ENCODE data around the gene ESCO1. TPM values are rescaled to one million over a fixed set of nuclear protein-coding genes. Genes with fewer than 3 reads are reported as not detected.

ESCO1 gene
- total RNA-seq, 4 donors from 2014 or later = 15.9 to 23.5 (median 17.3) TPM

DNA sequence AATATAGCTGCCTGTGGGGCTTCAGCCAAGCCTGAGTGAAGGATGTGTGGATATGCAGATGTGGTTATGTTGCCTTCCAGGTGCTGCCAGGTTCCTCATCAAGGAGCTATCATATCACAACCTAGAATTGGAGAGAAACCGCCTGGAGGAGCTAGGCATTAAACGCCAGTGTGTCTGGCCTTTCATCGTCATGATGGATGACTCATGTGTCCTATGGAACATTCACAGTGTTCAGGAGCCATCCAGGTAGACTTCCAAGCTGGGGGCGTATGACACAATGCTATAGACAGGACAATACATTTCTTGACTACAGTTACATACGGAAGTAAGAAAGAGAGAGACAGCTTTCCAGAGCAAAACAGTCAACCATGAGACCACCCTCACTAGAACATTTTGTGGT, 86.8 kb downstream of the ESCO1 start:
- Histone ChIP-seq H3K9me3 (peaks cover 3% of the 10 kb centered on the region), H3K4me1 (no peaks in the 10 kb centered on the region), H3K36me3 (peaks cover 41% of the 10 kb centered on the region), H3K27me3 (no peaks in the 10 kb centered on the region), H3K27ac (no peak overlapping the region), H3K4me3 (no peak overlapping the region)
- TF ChIP-seq POLR2AphosphoS5 (IDR thresholded peaks at IDR 0.05) = no peak
- no peak for TF ChIP-seq EP300 (IDR thresholded peaks at IDR 0.05)
- TF ChIP-seq POLR2A (IDR thresholded peaks at IDR 0.05) = no peak
- TF ChIP-seq, protein P1, sequence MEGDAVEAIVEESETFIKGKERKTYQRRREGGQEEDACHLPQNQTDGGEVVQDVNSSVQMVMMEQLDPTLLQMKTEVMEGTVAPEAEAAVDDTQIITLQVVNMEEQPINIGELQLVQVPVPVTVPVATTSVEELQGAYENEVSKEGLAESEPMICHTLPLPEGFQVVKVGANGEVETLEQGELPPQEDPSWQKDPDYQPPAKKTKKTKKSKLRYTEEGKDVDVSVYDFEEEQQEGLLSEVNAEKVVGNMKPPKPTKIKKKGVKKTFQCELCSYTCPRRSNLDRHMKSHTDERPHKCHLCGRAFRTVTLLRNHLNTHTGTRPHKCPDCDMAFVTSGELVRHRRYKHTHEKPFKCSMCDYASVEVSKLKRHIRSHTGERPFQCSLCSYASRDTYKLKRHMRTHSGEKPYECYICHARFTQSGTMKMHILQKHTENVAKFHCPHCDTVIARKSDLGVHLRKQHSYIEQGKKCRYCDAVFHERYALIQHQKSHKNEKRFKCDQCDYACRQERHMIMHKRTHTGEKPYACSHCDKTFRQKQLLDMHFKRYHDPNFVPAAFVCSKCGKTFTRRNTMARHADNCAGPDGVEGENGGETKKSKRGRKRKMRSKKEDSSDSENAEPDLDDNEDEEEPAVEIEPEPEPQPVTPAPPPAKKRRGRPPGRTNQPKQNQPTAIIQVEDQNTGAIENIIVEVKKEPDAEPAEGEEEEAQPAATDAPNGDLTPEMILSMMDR (IDR thresholded peaks at IDR 0.05) = no peak
- DNase-seq (ENCODE audit: low spot score in 2 of 2) = no peak
- 80% methylated on average over 5 of the region's 5 CpGs for WGBS

DNA sequence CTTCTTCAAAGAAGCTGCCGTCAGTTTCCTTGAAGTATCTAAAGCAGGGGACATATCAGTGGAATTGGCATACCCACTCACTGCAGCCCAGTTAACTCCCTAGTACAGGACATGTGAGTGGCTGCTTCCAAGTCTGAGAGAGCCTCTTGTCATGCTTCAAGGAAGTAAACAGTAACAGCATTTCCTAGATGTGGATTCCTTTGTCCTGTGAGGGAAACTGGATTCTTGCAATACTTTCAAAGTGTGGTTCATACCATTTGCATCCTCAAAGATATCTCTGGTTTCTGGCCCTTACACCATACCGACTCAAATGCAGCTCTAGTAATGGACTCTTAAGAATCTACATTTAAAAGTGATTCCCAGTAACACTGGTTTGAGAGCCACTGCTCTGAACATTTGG, 87.2 kb downstream of the ESCO1 start:
- Histone ChIP-seq H3K27ac (no peak overlapping the region), H3K36me3 (peaks cover 36% of the 10 kb centered on the region), H3K27me3 (no peaks in the 10 kb centered on the region), H3K4me3 (no peak overlapping the region), H3K4me1 (no peaks in the 10 kb centered on the region), H3K9me3 (peaks cover 3% of the 10 kb centered on the region)
- DNase-seq (ENCODE audit: low spot score in 2 of 2) = no peak
- TF ChIP-seq POLR2A (IDR thresholded peaks at IDR 0.05) (no peak), EP300 (IDR thresholded peaks at IDR 0.05) (no peak), POLR2AphosphoS5 (IDR thresholded peaks at IDR 0.05) (no peak)
- TF ChIP-seq, protein P1 (IDR thresholded peaks at IDR 0.05) = no peak
- 100% methylated on average over 2 of the region's 2 CpGs for WGBS

DNA sequence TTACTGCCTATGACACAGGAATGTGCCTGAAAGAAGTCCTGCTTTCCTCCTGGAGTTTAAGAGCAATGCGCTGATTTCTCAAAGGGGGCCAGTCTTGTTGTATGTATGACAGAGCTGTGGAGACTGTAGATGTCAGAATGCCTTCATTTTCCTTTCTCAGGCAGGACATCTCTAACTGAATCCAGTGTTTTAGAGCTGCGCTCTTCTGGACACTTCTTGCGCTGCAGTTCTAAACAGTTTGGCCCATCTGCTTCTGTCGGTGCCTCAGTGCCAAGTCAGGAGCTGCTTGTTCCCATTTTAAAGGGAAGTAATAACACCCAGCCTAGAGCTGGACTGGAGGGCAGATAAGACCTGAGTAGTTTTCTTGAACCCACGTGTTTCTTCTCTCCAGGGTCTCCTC, 91.4 kb downstream of the ESCO1 start:
- Histone ChIP-seq H3K4me3 (no peak overlapping the region), H3K27ac (no peak overlapping the region), H3K27me3 (no peaks in the 10 kb centered on the region), H3K9me3 (peaks cover 3% of the 10 kb centered on the region), H3K4me1 (no peaks in the 10 kb centered on the region), H3K36me3 (peaks cover 12% of the 10 kb centered on the region)
- WGBS = 86% methylated on average over 5 of the region's 5 CpGs
- DNase-seq (ENCODE audit: low spot score in 2 of 2) = no peak
- TF ChIP-seq EP300 (IDR thresholded peaks at IDR 0.05) (no peak), POLR2AphosphoS5 (IDR thresholded peaks at IDR 0.05) (no peak), POLR2A (IDR thresholded peaks at IDR 0.05) (no peak)
- TF ChIP-seq, protein P1 (IDR thresholded peaks at IDR 0.05) = no peak

DNA sequence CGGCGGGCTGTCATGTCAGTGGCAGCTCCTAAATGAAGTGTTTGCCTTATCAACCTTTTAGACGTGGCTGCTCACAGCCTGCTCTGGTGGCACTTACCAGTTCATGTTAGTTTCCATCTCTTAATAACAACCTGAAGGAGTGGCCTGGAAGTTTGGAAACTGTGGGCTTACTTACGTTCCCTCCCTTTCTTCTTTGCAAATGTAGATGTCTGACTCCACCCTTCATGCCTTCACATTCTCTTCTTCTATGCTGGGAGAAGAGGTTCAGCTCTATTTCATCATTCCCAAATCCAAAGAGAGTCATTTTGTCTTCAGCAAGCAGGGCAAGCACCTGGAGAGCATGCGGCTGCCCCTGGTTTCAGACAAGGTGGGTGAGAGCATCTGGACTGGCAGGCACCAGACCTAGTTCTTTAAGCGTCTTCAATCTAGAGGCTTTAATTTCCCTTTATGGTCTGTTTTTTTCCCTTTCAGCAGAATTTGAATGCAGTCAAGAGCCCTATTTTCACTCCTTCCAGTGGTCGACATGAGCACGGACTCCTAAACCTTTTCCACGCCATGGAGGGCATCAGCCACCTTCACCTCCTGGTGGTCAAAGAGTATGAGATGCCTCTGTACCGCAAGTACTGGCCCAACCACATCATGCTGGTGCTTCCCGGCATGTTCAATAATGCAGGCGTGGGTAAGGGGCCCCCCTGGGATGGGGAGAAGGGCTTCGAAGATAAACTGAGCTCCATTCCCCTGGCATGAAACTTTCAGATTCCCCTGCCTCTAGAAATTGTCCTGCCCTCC, 92.4 kb downstream of the ESCO1 start:
- TF ChIP-seq POLR2A (IDR thresholded peaks at IDR 0.05) (no peak), POLR2AphosphoS5 (IDR thresholded peaks at IDR 0.05) (no peak), EP300 (IDR thresholded peaks at IDR 0.05) (no peak)
- TF ChIP-seq, protein P1 (IDR thresholded peaks at IDR 0.05) = no peak
- H3K4me3 ChIP-seq = no peak overlapping the region
- WGBS = 92% methylated on average over 11 of the region's 13 CpGs
- no peak overlapping the region for H3K27ac ChIP-seq
- H3K9me3 ChIP-seq = peaks cover 3% of the 10 kb centered on the region
- no peaks in the 10 kb centered on the region for H3K4me1 ChIP-seq
- H3K36me3 ChIP-seq = peaks cover 3% of the 10 kb centered on the region
- no peak for DNase-seq (ENCODE audit: low spot score in 2 of 2)
- no peaks in the 10 kb centered on the region for H3K27me3 ChIP-seq

DNA sequence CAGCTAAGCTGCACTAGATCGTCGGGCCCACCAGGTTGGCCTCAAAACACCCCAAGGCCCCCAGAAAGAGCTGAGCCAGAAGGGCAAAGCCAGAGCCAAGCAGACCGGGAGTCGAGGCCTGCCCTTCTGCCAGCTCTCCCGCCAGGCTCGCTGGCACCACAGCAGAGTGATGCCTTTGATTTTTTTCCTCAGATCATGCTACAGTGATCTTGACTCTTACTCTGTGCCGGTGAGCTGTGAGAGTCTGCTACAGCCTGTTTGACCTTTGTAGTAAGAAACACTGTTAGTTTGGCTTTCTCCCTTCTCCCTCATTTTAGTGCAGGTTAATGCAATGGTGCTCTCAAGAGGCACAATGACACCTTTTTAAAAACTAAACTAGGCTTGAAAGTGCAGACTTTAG, 97.8 kb downstream of the ESCO1 start:
- Histone ChIP-seq H3K4me1 (no peaks in the 10 kb centered on the region), H3K36me3 (no peaks in the 10 kb centered on the region), H3K9me3 (no peaks in the 10 kb centered on the region), H3K4me3 (no peak overlapping the region), H3K27me3 (no peaks in the 10 kb centered on the region), H3K27ac (no peak overlapping the region)
- TF ChIP-seq POLR2AphosphoS5 (IDR thresholded peaks at IDR 0.05) (no peak), EP300 (IDR thresholded peaks at IDR 0.05) (no peak), POLR2A (IDR thresholded peaks at IDR 0.05) (no peak)
- TF ChIP-seq, protein P1 (IDR thresholded peaks at IDR 0.05) = no peak
- WGBS = 73% methylated on average over 7 of the region's 7 CpGs
- no peak for DNase-seq (ENCODE audit: low spot score in 2 of 2)
